Osteoblast (primary cell): Measurements from ENCODE around the gene ENOX1. TPM values are rescaled to one million over a fixed set of nuclear protein-coding genes. Genes with fewer than 3 reads are reported as not detected.

ENCODE experiments used
- DNase-seq: peaks from one replicate; pipeline ENCODE4 v3.0.0; 2011; ENCODE audit warnings: low spot score, mixed read lengths; ENCODE audit not compliant: insufficient read length; ENCODE audit errors: missing footprints
- H2AFZ ChIP-seq: 2 replicates; pipeline ENCODE4 v1.6.0; 2011; ENCODE audit warnings: mild to moderate bottlenecking, low read length
- H3K27ac ChIP-seq: 2 replicates; pipeline ENCODE4 v1.5.1; 2011; ENCODE audit warnings: mild to moderate bottlenecking, low read depth, low read length, moderate library complexity
- H3K27me3 ChIP-seq: 2 replicates; pipeline ENCODE4 v1.6.0; 2012; ENCODE audit warnings: mild to moderate bottlenecking, control low read depth, inconsistent platforms, low read length, moderate library complexity; ENCODE audit not compliant: insufficient read depth
- H3K36me3 ChIP-seq: 2 replicates; pipeline ENCODE4 v1.5.1; 2011; ENCODE audit warnings: mild to moderate bottlenecking, low read length, control low read depth, moderate library complexity; ENCODE audit not compliant: insufficient read depth
- H3K4me1 ChIP-seq: 2 replicates; pipeline ENCODE4 v1.5.1; 2011; ENCODE audit warnings: mild to moderate bottlenecking, low read length, control low read depth, moderate library complexity; ENCODE audit not compliant: insufficient read depth
- H3K4me2 ChIP-seq: 2 replicates; pipeline ENCODE4 v1.6.0; 2011; ENCODE audit warnings: mild to moderate bottlenecking, low read length; ENCODE audit not compliant: insufficient read depth
- H3K4me3 ChIP-seq: fragments of 200-600 bp; sonication (generic); 3 replicates; pipeline ENCODE4 v1.5.1; 2012; ENCODE audit warnings: mild to moderate bottlenecking, low read length, inconsistent platforms; ENCODE audit not compliant: insufficient read depth
- H3K79me2 ChIP-seq: 2 replicates; pipeline ENCODE4 v1.6.0; 2012; ENCODE audit warnings: mild to moderate bottlenecking, low read length, control low read depth, inconsistent platforms; ENCODE audit not compliant: insufficient read depth
- H3K9me3 ChIP-seq: 2 replicates; pipeline ENCODE4 v1.5.1; 2011; ENCODE audit warnings: low read depth, low read length, control low read depth
- H4K20me1 ChIP-seq: 2 replicates; pipeline ENCODE4 v1.6.0; 2012; ENCODE audit warnings: mild to moderate bottlenecking, low read length, control low read depth; ENCODE audit not compliant: insufficient read depth
- total RNA-seq: library from RNA; depleted of rRNA; stranded (reverse); fragments of >200 nt; gene quantifications from 2 replicates; pipeline ENCODE4 v1.2.3, GENCODE V29; 2012
- TF ChIP-seq, protein P1 (sequence below): IDR thresholded peaks from 2 replicates; pipeline ENCODE4 v1.5.1; 2011; ENCODE audit warnings: mild to moderate bottlenecking, low read depth, low read length, moderate library complexity; ENCODE audit errors: extremely low read depth

The ENOX1 gene
- total RNA-seq, 1 donor, result 5.4 TPM

DNA sequence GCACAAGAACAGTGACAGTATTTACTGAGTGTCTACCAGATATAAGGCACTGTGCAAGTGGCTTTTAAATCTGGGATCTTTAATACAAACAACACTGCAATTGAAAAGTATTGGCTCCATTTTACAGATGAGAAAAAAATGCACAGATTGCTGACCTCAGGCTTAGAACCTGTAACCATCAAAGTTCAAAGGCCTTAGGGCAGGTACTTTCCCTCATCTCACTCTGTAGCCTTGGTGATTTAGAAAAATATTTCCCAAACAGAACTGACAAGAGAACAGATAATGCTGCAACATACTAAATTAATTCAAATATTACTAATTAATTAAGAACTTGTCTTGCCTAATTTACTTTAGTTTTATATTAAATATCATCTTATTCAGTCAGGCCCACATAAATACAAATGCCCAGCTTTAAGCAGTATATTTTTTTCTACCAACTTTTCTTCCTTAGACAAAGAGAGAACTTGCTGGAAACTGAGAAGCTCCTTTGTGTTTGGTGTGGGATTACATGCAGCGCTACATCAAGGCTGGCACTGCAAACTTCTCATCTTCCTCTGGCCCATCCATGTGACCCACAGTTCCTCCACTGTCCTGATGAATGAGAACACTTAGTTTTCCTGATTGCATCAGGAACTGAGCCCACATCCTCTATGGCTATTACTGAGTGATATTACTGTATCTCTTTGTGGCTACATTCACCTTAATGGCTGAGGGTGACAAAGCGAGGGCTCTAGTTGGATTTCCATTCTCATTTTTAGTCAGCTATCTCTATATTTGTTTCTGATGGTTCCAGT, 302.1 kb downstream of the ENOX1 start:
- H3K9me3 ChIP-seq, result no peaks in the 10 kb centered on the region
- H3K4me2 ChIP-seq, result no peak overlapping the region
- no peaks in the 10 kb centered on the region for H3K27me3 ChIP-seq
- no peaks in the 10 kb centered on the region for H3K79me2 ChIP-seq
- no peak for DNase-seq
- H3K4me3 ChIP-seq, result no peak overlapping the region
- H3K27ac ChIP-seq, result no peak overlapping the region
- no peak overlapping the region for H2AFZ ChIP-seq
- TF ChIP-seq, protein P1, sequence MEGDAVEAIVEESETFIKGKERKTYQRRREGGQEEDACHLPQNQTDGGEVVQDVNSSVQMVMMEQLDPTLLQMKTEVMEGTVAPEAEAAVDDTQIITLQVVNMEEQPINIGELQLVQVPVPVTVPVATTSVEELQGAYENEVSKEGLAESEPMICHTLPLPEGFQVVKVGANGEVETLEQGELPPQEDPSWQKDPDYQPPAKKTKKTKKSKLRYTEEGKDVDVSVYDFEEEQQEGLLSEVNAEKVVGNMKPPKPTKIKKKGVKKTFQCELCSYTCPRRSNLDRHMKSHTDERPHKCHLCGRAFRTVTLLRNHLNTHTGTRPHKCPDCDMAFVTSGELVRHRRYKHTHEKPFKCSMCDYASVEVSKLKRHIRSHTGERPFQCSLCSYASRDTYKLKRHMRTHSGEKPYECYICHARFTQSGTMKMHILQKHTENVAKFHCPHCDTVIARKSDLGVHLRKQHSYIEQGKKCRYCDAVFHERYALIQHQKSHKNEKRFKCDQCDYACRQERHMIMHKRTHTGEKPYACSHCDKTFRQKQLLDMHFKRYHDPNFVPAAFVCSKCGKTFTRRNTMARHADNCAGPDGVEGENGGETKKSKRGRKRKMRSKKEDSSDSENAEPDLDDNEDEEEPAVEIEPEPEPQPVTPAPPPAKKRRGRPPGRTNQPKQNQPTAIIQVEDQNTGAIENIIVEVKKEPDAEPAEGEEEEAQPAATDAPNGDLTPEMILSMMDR, result no peak
- no peaks in the 10 kb centered on the region for H3K36me3 ChIP-seq
- no peaks in the 10 kb centered on the region for H4K20me1 ChIP-seq
- no peaks in the 10 kb centered on the region for H3K4me1 ChIP-seq

DNA sequence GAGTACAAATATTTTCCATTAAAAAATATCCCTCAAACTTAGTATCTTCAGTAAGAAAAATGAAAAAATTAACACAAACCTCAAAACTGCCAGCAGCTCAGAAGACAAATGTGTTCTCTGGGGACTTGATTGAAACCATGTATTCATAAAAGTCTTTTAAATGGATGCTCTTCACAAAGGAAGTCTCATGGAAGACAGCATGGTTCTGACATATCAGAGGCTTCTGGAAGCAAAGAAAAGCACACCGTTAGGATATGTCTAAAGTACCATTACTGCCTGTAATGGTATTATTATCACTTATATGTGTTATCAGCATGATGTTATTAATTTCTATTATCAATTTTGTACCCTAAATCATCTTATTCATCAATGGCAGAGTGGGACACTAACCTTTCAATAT, 302.8 kb downstream of the ENOX1 start:
- Histone ChIP-seq H3K9me3 (no peaks in the 10 kb centered on the region), H3K79me2 (no peaks in the 10 kb centered on the region), H2AFZ (no peak overlapping the region), H3K27ac (no peak overlapping the region), H3K27me3 (no peaks in the 10 kb centered on the region), H3K4me3 (no peak overlapping the region), H3K36me3 (no peaks in the 10 kb centered on the region), H3K4me2 (no peak overlapping the region), H4K20me1 (no peaks in the 10 kb centered on the region), H3K4me1 (no peaks in the 10 kb centered on the region)
- no peak for DNase-seq
- TF ChIP-seq, protein P1, result no peak

DNA sequence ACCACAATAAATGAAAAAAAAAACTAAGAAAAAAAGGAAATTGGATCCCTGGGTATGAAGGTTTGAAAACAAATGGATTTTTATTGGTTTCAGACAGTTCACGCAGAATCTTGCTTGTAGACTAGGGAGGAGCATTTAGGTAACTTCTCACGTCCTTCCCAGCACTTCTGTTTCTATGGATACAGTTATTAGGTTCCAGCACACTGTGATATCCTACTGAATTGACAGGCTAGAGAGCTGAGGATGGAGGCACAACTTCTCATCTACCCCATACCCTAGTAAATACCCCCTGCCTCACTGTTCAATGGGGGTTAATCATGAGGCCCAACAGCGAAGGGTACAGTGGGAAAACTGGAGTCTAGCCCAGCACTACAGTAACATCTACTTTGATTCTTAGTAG, 304.1 kb downstream of the ENOX1 start:
- Histone ChIP-seq H3K9me3 (no peaks in the 10 kb centered on the region), H3K4me1 (no peaks in the 10 kb centered on the region), H4K20me1 (no peaks in the 10 kb centered on the region), H2AFZ (no peak overlapping the region), H3K4me3 (no peak overlapping the region), H3K27me3 (no peaks in the 10 kb centered on the region), H3K4me2 (no peak overlapping the region), H3K79me2 (no peaks in the 10 kb centered on the region), H3K27ac (no peak overlapping the region), H3K36me3 (no peaks in the 10 kb centered on the region)
- TF ChIP-seq, protein P1, result no peak
- DNase-seq, result no peak

DNA sequence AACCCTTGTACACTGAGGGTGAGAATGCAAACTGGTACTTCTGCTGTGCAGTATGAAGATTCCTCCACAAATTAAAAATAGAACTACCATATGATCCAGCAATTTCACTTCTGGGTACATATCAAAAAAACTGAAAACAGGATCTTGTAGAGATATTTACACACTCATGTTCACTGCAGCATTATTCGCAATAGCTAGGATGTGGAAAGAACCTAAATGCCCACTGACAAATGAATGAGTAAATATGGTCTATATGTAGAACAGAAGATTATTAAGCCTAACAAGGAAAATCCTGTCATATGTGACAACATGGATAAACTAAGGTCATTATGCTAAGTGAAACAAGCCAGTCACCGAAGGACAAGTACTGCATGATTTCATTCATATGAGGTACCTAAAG, 304.7 kb downstream of the ENOX1 start:
- TF ChIP-seq, protein P1, result no peak
- H3K79me2 ChIP-seq, result no peaks in the 10 kb centered on the region
- no peak for DNase-seq
- H3K36me3 ChIP-seq, result no peaks in the 10 kb centered on the region
- H2AFZ ChIP-seq, result no peak overlapping the region
- no peak overlapping the region for H3K4me3 ChIP-seq
- H3K4me1 ChIP-seq, result no peaks in the 10 kb centered on the region
- H3K27me3 ChIP-seq, result no peaks in the 10 kb centered on the region
- no peaks in the 10 kb centered on the region for H4K20me1 ChIP-seq
- no peaks in the 10 kb centered on the region for H3K9me3 ChIP-seq
- no peak overlapping the region for H3K4me2 ChIP-seq
- H3K27ac ChIP-seq, result no peak overlapping the region
